Erythroblast (primary cell): ENCODE measurements around the gene ACSL1.

Experiments
- GATA1 ChIP-seq: IDR thresholded peaks from 2 replicates; pipeline ENCODE4 v1.6.1; 2011; ENCODE audit warnings: low read depth, mild to moderate bottlenecking, control low read depth, low read length, moderate library complexity
- POLR2A ChIP-seq: IDR thresholded peaks from 2 replicates; pipeline ENCODE4 v1.6.1; 2011; ENCODE audit warnings: mild to moderate bottlenecking, low read length

DNA sequence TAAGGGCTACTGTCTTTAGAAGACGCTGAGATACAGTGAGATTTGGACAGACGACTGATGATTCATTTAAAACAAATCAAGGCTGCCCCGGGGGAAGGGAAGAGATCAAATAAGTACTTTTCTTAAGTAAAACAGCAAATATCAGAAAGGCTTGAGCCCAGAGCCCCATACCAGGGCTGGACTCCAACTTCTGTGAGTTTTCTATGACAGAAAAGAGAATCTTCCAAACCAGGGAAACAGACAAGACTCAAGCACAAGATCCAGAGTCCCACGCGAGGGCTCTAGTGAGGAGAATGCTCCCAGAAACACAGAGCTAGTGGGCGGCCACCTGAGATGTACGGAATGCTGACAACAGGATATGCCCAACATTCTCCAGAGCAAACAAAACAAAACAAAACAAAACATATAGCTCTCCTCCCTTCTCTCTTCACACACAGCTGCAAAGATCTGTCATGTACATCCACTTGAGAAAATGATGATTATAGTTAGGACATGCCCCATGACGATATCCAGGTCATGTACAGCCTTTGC is 13.1 kb downstream of the ACSL1 start:
- TF ChIP-seq POLR2A (no peak), GATA1 (no peak)
